HG03469 (cell line): ENCODE measurements around the gene GREM1.

Experiments used
- ATAC-seq: cut with Tn5 transposase; IDR thresholded peaks from one replicate; pipeline ENCODE4 v1.9.1; 2021; ENCODE audit warnings: mild to moderate bottlenecking, moderate library complexity, moderate number of reproducible peaks; ENCODE audit not compliant: unreplicated experiment

The GREM1 gene

GRCh38 chr15:32694222-32694983 is 23.4 kb upstream of the GREM1 start:
- no peak for ATAC-seq

- no peak for ATAC-seq
Observed at GRCh38 chr15:32698773-32699390, 18.9 kb upstream of the GREM1 start.

GRCh38 chr15:32700501-32701150 is 17.2 kb upstream of the GREM1 start:
- ATAC-seq: no peak

- no peak for ATAC-seq
Observed at GRCh38 chr15:32701863-32702262, 15.9 kb upstream of the GREM1 start.

- ATAC-seq: no peak
Observed at GRCh38 chr15:32704395-32704981, 13.3 kb upstream of the GREM1 start.

- no peak for ATAC-seq
Observed at GRCh38 chr15:32705446-32705845, 12.4 kb upstream of the GREM1 start.

GRCh38 chr15:32706704-32707103 is 11.1 kb upstream of the GREM1 start:
- no peak for ATAC-seq

GRCh38 chr15:32707436-32707835 is 10.4 kb upstream of the GREM1 start:
- no peak for ATAC-seq

GRCh38 chr15:32709295-32710033 is 8.3 kb upstream of the GREM1 start:
- no peak for ATAC-seq

GRCh38 chr15:32715276-32715675 is 2.5 kb upstream of the GREM1 start:
- no peak for ATAC-seq

GRCh38 chr15:32716216-32716914 is 1.4 kb upstream of the GREM1 start:
- ATAC-seq: no peak

- ATAC-seq: no peak
Observed at GRCh38 chr15:32716915-32717425, 834 bp upstream of the GREM1 start.

GRCh38 chr15:32718227-32718820 is 520 bp downstream of the GREM1 start:
- no peak for ATAC-seq

GRCh38 chr15:32718821-32719716 is 1.3 kb downstream of the GREM1 start:
- no peak for ATAC-seq

- ATAC-seq: no peak
Observed at GRCh38 chr15:32721596-32721995, 3.8 kb downstream of the GREM1 start.

- ATAC-seq: no peak
Observed at GRCh38 chr15:32722136-32722535, 4.3 kb downstream of the GREM1 start.

GRCh38 chr15:32723171-32723948 is 5.6 kb downstream of the GREM1 start:
- ATAC-seq: peak; percentile 88
